ENCODE results near the gene TPSD1. TPM values are rescaled to one million over a fixed set of nuclear protein-coding genes. Genes with fewer than 3 reads are reported as not detected.

The TPSD1 gene
- total and polyA plus RNA-seq, 8 donors: 0.70 to 7.6 (median 4.5) TPM; not detected in 4

GRCh38 chr16:1220098-1220728 lies 35.7 kb upstream of the TPSD1 start:
- Histone ChIP-seq H3K4me3 (no peak overlapping the region), H3K27ac (no peak overlapping the region), H3K36me3 (peaks cover 0 to 71% (median 49%) of the 10 kb centered on the region in 4 donors), H3K4me1 (peaks cover 2 to 13% (median 8%) of the 10 kb centered on the region in 4 donors), H3K9me3 (no peaks in the 10 kb centered on the region), H3K27me3 (no peaks in the 10 kb centered on the region)
- no peak for TF ChIP-seq CTCF (IDR thresholded peaks at IDR 0.05)
- DNase-seq: no peak
- intact Hi-C loops (cut with DNase I; ENCODE audit: low total_unique reads): no loop called here
- 90 to 93% (median 92%) methylated on average over 29 to 55 of the region's 55 CpGs for WGBS, 5 donors

GRCh38 chr16:1220841-1221627 lies 34.8 kb upstream of the TPSD1 start:
- WGBS, 5 donors: 70 to 84% (median 81%) methylated on average over 32 to 48 of the region's 48 CpGs
- no peaks in the 10 kb centered on the region for H3K27me3 ChIP-seq
- H3K4me1 ChIP-seq: peaks cover 11 to 21% (median 16%) of the 10 kb centered on the region in 4 donors
- peak in 1 of 2 donors; percentile 56 for DNase-seq
- no peak overlapping the region for H3K4me3 ChIP-seq
- intact Hi-C loops (cut with DNase I; ENCODE audit: low total_unique reads): no loop called here
- H3K27ac ChIP-seq: no peak overlapping the region
- no peaks in the 10 kb centered on the region for H3K9me3 ChIP-seq
- TF ChIP-seq EP300 (IDR thresholded peaks at IDR 0.05) (no peak), POLR2A (IDR thresholded peaks at IDR 0.05) (no peak), POLR2AphosphoS5 (IDR thresholded peaks at IDR 0.05) (no peak), CTCF (IDR thresholded peaks at IDR 0.05) (no peak)
- H3K36me3 ChIP-seq: peaks cover 0 to 63% (median 42%) of the 10 kb centered on the region in 4 donors

GRCh38 chr16:1221628-1222552 lies 34.0 kb upstream of the TPSD1 start:
- TF ChIP-seq POLR2AphosphoS5 (IDR thresholded peaks at IDR 0.05) (no peak), EP300 (IDR thresholded peaks at IDR 0.05) (no peak), POLR2A (IDR thresholded peaks at IDR 0.05) (no peak), CTCF (IDR thresholded peaks at IDR 0.05) (no peak)
- Histone ChIP-seq H3K4me1 (peaks cover 11 to 26% (median 19%) of the 10 kb centered on the region in 4 donors), H3K36me3 (peaks cover 0 to 54% (median 35%) of the 10 kb centered on the region in 4 donors), H3K9me3 (no peaks in the 10 kb centered on the region), H3K4me3 (no peak overlapping the region), H3K27ac (no peak overlapping the region), H3K27me3 (no peaks in the 10 kb centered on the region)
- intact Hi-C loops (cut with DNase I; ENCODE audit: low total_unique reads): no loop called here
- 77 to 85% (median 79%) methylated on average over 32 to 40 of the region's 40 CpGs for WGBS, 5 donors
- DNase-seq: no peak

Data from stomach (tissue), 9 donors.